ENCODE results near the gene PGAM1.
A peak's percentile ranks its signal among the peaks of the same experiment; 100 is the strongest.

DNA sequence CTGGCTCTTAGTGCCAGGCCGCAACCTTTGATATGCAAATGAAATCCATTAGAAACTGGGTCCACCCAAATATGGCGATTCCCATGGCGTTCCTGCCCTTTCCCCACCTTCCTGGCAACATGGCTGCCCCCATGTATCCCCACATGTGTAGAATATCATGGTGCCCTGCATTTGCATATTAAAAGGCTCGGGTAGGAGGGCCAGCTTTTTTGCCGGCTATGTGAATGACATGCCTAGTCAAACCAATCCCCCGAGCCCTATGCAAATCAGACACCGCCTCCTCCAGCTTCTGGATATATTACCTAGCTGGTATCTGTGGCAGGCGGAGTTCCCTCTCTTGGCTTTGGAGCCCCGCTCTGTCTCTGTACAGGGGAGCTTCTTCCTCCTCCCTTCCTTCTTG lies 53.9 kb downstream of the PGAM1 start:
- TF ChIP-seq FOXK2 (IDR thresholded peaks at IDR 0.05), result no peak
- TF ChIP-seq HDGF (IDR thresholded peaks at IDR 0.05; ENCODE audit: borderline replicate concordance), result no peak
- no peak for TF ChIP-seq BHLHE40 (IDR thresholded peaks at IDR 0.05; ENCODE audit: borderline replicate concordance)
- no peak for TF ChIP-seq FOXM1 (IDR thresholded peaks at IDR 0.05; ENCODE audit: borderline replicate concordance)
- TF ChIP-seq ELF4 (IDR thresholded peaks at IDR 0.05), result no peak
- no peak for TF ChIP-seq SP1 (IDR thresholded peaks at IDR 0.05)
- TF ChIP-seq FOXA1 (IDR thresholded peaks at IDR 0.05), result no peak
- TF ChIP-seq CTBP1 (IDR thresholded peaks at IDR 0.05; ENCODE audit: borderline replicate concordance), result no peak
- TF ChIP-seq, protein P1, sequence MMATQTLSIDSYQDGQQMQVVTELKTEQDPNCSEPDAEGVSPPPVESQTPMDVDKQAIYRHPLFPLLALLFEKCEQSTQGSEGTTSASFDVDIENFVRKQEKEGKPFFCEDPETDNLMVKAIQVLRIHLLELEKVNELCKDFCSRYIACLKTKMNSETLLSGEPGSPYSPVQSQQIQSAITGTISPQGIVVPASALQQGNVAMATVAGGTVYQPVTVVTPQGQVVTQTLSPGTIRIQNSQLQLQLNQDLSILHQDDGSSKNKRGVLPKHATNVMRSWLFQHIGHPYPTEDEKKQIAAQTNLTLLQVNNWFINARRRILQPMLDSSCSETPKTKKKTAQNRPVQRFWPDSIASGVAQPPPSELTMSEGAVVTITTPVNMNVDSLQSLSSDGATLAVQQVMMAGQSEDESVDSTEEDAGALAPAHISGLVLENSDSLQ (IDR thresholded peaks at IDR 0.05), result peak; percentile 63
